HG02852 (cell line): ENCODE data around the gene RALGPS1.

Source experiments
- ATAC-seq: cut with Tn5 transposase; IDR thresholded peaks from one replicate; pipeline ENCODE4 v1.9.1; 2021; ENCODE audit warnings: mild to moderate bottlenecking, moderate library complexity; ENCODE audit not compliant: unreplicated experiment

Gene RALGPS1

DNA sequence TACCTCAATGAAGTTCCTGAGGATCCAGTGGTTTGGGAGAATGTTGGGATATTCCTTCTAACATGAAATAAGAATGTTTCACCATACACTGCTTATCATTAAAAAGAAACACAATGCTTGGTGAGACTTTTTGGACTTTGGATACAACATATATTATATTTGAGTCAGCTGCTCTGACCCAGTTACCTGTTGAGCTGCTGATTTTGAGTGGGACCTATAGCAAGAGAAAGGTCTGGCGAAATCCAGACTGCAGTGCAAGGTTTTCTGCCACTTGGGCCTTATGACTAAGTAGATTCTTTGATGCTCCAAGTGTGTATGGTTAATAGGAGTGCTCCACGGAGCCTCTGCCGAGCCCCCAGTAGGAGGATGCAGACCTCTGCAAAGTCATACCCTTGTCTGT is 10.0 kb upstream of the RALGPS1 start:
- no peak for ATAC-seq

DNA sequence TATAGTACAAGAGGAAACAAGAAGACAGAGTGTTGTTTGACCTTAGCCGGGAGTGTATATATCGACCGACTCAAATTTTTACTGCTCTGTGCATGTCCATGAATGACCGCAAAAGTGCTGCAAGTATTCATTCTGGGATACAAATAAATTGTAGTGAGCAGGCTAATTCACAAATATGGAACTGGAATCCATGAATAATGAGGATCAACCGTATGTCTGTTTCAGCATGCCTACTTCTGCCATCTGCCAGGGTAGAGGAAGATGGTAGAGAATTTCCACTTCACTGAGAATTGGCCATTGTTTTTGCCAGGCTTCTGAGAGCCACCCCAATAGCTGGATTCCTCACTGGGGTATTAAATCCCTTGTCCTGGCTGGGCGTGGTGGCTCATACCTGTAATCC is 8.5 kb upstream of the RALGPS1 start:
- no peak for ATAC-seq

DNA sequence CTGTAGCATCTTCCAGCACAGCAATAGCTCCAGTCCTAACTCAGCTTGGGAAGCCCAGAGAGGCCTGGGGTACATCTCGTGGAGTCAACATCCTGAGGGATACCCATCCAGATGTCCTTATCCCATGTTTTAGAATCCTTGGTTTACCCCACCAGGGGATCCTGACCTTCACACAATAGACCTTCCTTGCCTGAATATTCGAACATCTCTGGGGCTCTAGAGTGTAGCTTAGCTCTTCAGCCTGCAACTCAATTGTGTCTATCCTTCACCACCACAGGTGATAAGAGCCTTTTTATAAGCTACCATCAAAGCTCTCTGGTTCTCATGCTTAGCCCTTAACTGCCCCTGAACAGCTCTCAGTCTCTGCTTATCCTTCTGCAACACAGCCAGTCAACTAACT is 7.5 kb upstream of the RALGPS1 start:
- ATAC-seq, result no peak

DNA sequence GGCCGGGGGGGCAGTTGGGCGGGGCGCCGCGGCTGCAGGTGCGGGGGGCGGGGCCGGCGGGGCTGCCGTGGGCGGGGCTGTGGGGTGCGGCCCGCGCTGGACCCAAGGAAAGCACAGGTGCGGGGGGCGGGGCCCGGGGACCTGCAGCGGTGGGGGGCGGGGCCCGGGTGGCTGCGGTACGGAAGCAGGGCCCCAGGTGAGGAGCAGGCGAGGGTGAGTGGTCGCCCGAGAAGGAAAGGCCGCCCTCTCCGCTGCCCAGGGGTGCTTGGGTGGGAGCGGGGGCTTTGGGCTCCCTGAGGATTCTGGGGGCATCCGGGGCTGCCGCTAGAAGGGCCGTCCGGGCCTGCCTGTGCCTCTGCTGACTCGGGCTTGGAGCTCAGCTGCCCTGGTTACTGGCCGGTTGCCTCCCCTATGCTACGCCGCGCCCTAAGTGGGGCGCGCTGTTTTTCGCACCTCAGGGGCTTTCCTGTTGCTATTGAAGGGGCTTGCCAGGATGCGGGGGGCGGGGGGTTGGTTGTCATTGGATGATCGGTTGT is 767 bp downstream of the RALGPS1 start:
- ATAC-seq, result peak; percentile 7

DNA sequence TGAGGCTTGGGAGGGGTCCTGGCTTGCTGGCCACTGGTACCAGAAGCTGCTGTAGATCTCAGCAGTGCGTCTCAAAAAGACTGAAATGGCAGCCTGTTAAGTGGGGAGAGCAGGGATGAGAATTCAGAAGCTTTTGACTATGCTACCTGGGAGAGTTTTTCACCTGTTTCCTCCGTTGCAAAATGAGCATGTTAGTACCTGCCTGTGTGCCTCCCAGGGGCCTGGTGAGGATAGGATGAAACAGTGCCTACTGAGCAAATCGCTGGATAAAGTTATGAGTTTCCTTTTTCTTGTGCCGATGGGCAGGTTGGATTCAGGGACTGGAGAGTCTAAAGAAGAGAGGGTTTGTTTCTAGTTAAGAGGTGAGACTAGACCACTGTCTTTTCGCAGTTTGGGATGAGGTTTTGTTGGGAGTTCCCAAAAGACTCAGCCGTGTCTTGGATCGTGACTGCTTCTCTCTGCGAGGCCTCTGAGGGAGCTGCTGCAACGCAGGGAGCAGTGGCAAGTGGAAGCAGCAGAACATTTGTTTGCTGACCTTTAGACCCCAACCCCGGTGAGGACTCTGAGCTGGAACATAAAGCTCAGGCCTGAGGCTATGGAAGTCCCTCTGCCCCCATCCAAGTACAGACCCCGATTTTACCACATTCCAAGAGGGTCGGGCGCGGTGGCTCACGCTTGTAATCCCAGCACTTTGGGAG is 1.4 kb downstream of the RALGPS1 start:
- no peak for ATAC-seq

DNA sequence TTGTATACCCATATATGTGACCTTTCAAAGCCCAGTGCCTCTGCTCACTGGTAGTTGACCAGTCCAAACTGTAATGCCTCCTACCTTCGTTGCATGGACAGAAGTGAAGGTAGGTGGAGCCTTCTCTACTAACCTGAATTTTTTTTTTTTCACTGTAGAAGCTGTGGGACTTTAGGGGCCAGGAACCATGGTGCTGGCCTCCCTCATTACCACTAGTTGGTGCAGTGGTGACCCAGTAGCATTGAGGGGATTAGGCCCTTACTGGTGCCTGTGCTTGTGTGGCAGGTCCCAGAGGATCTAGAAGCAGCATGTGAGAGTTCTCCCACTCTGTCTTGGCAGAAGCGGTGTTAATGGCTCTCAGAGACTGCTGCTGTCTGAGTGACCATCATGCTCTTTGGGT is 2.3 kb downstream of the RALGPS1 start:
- no peak for ATAC-seq

DNA sequence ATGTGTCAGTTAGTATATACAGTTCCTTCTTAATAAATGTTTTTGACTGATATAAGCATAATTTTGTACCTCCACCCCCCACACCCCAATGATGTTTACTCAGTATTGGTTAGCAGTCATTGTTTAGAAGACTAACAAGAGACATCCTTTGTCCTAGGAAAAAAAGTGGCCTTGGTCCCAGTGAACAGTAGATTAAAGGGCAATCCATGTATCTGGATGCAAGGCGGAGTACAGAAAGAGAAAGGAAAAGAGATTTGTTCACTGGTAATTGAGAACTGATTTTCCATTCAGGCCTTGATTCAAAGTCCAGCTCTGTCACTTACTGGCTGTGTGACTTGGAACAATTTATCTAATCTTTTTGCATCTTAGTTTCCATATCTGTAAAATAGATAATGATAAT is 4.6 kb downstream of the RALGPS1 start:
- ATAC-seq, result no peak

DNA sequence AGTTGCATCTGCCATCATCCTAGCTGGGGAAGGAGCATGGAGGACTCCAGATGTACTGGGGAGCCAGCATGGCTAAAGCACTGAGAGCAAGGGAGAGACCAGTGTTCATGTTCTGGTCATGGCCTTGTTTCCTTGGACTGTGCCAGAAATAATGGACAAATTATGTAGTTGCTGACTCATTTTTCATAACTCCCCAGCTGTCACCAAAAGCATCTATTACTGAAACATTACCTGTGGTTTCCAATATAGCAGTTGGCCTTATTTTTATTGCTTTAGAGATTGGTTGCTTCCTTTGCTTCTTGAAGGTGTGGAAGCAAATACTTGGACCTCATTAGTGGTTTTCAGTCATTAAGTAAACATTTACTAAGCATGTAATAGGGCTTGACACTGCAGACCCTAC is 11.3 kb downstream of the RALGPS1 start:
- no peak for ATAC-seq

DNA sequence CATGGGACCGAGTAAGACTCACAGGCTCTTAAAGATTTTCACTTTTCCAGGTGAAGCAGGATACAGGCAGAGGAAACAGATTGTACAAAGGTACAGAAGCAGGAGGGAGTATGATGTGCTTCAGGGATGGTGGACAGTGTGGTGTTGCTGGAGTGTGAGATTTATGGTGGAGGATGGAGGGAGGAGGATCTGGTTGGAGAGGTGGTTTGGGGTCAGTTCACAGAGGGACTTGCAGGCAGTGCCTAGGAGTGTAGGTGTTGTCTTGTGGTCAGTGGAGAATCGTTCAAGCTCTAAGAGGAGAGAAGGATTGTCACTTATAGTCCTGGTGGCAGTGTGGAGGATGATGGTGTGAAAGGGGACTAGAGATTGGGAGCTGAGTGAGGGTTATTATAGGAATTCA is 11.8 kb downstream of the RALGPS1 start:
- no peak for ATAC-seq

DNA sequence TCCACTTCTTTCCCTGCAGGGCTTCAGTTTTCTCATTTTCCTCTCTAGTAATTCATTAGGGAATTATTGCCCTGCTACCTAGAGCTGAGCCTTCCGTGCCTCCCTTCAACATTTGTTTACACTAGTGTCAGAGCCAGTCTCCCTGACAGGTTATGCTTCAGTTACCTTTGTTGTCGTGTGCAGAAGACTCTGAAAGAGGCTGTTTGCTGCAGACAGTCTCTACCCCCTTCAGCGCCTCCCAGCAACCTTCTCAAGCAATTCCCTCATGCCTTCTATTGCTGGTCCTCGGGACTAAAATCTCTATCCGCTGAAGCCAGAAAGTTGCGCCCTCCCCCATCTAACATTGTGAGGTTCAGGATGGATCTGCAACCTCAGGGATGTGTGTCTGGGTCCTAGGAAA is 12.8 kb downstream of the RALGPS1 start:
- no peak for ATAC-seq

DNA sequence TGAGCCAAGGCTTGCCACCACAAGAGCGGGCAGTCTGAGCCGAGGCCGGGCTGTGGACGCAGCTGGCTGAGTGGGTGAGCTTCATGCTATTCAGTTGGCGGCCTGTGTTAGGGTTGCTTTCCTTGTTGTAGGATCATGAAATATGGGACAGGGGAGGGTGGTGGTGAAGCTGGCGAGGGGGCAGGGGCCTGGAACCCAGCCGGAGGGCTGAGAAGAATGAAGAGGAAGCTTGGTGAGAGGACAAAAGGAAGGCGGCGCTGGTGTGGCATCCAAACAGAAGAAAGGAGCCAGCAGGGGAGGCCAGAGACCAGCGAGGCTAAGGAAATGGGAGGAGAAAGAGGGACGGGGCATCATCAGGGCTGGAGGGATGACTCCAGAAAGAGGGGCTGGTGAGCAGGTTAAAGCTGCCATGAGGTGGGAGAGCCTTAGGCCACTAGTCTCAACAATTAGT is 18.3 kb downstream of the RALGPS1 start:
- ATAC-seq, result no peak

DNA sequence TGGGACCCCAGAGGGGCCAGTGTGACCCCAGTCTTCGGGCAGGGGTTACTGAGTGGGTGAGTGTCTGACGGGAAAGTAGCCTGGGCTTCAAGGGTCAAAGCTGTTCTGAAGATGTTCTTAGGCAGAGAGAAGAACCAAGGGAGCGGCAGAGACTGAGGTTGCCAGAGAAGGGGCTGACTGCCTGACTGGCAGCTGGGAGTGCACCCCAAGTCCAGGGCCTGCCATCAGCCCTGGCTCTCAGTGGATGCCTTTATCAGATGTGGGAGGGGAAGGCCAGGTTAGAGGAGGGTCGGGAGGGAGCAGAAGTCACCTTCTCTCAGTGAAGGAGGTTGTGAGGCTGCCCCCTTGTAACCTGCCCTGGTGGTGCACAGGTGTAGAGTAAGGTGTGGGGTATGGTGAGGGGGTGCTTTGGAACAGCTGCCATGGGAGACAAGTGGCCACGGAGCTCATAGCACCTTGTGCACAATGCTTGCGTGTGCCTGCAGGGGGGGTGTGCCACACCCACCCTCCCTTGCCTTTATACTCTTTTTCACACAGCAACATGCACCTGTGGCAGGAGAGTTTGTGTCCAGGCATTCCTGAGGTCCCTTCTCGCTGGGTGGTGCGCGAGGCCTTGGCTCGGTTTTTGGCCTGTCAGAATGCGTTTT is 18.9 kb downstream of the RALGPS1 start:
- ATAC-seq, result no peak

DNA sequence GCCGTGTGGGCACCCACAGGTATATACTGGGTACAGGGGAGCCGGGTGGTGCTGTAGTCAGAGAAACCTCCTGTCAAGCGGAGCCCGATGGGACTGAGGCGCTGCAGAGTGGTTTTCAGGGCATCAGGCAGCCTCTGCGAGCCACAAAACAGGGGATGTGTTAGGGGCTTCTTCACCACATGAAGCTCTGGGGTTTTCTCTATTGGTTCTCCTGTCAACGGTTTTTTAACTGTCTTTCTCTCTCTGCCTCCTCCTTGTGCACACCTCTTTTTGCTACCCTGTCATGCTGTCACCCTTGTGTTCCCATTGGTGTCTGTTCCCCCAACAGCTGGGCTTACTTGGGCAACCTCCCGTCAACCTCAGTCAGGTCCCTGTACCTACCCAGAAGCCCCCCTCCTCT is 19.9 kb downstream of the RALGPS1 start:
- ATAC-seq, result no peak

DNA sequence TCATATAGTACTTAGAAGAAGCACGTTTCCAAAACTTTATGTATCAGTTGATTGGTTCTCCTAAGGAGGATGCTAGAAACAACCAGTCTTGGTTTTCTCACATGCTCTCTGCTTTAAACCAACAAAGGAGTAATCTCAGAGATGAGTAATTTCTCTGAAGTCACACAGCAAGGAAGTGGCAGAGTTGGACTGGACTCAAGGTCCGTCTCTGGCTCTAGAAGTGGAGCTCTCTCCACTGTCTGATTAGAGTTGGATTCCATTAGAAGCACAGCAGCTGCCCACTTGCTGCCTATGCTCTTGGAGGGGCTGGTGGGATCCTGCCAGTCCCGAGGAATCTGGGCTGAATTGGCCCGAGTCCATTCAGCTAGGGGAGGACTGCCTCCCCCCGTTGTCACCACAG is 21.0 kb downstream of the RALGPS1 start:
- ATAC-seq, result no peak

DNA sequence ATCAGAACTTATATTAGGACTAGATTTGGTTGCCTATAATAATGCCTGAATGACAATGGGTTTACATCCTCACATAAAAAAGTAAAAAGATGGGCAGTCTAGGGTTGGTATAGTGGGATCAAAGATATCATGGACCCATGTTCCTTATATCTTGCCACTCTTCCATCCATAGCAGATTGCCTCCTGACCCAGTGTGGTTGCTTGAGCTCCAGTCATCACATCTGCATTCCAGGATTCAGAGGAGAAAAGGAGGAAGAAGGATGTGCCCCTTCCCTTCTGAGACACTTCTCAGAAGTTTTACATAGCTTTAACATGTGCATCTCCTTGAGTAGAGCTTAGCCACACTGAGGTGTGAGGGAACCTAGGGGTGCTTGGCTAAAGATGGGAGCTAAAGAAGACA is 22.9 kb downstream of the RALGPS1 start:
- no peak for ATAC-seq

DNA sequence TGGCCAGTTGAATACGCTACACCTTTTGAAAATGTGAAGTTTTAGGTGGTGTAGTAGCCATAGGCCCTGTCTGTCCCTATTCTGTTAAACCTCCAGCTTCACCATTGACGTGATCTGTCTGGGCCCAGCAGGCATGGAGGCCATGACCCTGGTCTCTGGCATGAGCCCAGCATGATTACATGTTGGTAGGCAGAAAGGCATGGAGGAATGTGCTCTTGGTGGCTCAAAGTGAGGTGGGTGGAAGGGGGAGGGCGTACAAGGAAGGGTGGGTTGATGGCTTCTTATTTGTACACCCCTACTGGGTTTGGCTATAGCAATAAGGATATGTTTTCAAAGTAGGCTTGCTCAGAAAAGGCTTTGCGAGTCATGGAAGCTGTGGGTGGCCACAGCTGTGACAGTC is 23.7 kb downstream of the RALGPS1 start:
- ATAC-seq, result no peak

DNA sequence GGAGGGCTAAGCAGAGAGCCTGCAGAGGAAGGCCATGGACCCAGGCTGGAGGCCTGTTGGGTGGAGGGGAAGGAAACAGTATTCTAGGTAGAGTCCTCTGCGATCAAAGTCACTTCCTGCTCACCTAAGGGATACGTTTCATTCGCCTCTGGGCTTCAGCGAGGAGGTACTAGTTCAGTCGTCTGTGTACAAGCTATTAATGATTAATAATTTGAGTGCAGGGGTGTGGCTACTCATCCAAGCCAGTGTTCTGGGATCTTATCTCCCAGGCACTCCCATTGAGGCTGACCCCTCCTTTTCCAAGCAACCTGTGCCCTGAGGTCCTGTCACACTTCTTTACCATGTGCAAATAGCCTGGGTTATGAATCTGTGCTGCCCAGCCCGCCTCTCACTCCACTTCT is 25.2 kb downstream of the RALGPS1 start:
- no peak for ATAC-seq

DNA sequence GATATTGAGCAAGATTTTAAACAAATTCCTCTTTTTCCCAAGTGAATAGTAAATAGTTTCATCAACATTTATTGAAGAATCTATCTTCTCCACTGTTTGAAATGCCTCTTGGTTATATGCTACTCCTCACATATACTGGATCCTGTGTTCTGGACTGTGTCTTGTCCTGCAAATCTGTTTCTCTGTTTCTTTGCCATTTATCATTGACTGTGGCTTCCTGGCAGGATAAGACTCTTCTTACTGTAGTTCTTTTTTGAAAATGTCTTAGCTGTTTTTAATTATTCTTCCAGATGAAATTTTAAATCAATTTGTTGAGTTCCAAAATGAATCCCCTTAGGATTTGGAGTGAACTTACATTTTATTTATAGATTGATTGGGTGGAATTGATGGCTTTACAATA is 27.8 kb downstream of the RALGPS1 start:
- no peak for ATAC-seq

DNA sequence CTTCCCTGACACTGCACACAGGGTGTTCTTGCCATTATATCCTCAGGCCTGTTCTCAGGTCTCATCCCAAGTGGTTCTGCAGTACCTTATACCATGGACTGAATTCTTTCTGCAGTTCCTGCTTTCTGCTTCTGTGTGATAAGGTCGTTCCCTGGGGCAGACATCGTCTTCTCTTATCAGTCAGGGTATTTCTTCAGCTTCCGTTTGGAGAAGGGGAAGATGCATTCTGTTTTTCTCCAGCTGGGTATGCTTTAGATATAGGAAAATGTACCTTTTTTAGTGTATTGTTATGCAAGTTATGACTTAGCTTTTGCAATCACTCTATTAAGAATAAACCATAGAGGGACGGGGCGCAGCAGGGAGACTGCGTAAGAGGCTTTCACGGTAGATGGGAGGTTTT is 31.1 kb downstream of the RALGPS1 start:
- no peak for ATAC-seq

DNA sequence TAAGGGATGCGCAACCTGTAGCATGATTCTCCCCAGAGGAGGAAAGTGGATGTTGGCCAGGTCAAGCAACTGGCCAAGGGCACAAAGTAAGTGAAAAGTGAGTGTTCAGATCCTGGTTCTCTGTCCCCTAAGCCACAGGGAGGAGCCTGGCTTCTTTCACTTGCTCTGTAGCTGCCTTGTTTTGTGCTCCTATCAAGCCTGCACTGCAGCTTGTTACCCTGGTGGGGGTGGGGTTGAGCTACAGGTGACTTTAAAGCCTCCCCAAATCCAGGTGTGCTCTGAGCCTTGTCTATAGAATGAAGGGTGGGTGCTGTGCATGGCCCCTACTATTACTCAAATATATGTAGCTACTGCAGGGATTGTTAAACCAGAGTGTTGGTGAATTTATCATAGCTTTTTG is 32.9 kb downstream of the RALGPS1 start:
- no peak for ATAC-seq

DNA sequence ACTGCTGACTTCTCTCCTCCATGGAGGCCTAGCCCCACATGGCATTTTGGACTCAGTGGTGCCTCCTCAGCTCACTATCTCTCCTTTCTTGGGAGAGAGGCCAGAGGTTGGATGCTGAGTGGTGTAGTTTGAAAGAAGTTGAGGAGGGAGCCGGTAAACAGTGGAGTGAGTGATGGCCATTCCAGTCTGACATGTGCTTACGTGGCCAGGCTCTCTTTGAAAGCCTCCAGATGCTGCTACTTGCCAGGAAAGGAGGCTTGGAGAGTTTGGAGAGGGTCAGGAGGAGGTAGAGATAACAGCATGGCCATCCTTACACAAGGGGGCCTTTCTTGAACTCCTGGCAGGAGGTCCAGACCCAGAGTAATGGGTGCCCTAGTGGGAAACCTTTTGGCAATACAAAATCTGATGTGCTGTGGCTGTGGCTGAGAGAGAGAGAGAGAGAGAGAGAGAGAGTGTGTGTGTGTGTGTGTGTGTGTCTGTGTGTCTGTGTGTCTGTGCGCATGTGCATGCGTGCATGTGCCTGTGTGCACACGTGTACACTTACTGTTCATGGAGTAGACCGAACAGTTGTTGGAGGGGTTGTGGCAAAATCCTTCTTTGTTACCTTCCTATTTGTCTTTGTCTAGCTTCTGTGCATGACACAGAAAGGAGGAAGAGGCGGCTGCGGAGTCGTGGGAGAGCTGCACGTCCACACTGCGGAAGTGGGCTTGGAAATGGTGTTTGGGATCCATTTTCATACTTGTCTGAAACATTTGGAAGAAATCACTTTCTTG is 37.8 kb downstream of the RALGPS1 start:
- ATAC-seq, result no peak
